Left ventricle myocardium inferior (tissue), 1 donor: ENCODE data around the gene MAP3K5. TPM values are rescaled to one million over a fixed set of nuclear protein-coding genes. Genes with fewer than 3 reads are reported as not detected.

Experiments
- DNase-seq: peaks from one replicate; pipeline ENCODE4 v3.0.0-alpha.2; 2020
- H3K27ac ChIP-seq: fragments of 200-600 bp; replicated peaks from 2 replicates; pipeline ENCODE4 v1.8.0; 2021
- H3K27me3 ChIP-seq: fragments of 200-600 bp; 2 replicates; pipeline ENCODE4 v1.8.0; 2021; ENCODE audit warnings: low read depth
- H3K36me3 ChIP-seq: fragments of 200-600 bp; 2 replicates; pipeline ENCODE4 v1.8.0; 2021
- H3K4me1 ChIP-seq: fragments of 200-600 bp; 2 replicates; pipeline ENCODE4 v1.8.0; 2021
- H3K4me3 ChIP-seq: fragments of 200-600 bp; 2 replicates; pipeline ENCODE4 v1.8.0; 2021; ENCODE audit warnings: mild to moderate bottlenecking, moderate library complexity
- H3K9me3 ChIP-seq: fragments of 200-600 bp; replicated peaks from 2 replicates; pipeline ENCODE4 v1.8.0; 2021
- intact Hi-C: fragments of 100-400 bp; cut with micrococcal nuclease; formaldehyde crosslinking; loops from one replicate; pipeline ENCODE4 v1.11.0; 2022
- total RNA-seq: library from RNA; stranded (reverse); fragmentation: NEBNext Ultra II Directional; extraction: Animal tissue kit (Norgen Biotek cat#: 25700); gene quantifications from one replicate; pipeline ENCODE4 v1.2.1, GENCODE V29; 2021
- TF ChIP-seq, protein P1 (sequence below): fragments of 200-600 bp; IDR thresholded peaks from 2 replicates; pipeline ENCODE4 v1.8.0; 2021; ENCODE audit warnings: antibody characterized with exemption, mild to moderate bottlenecking, borderline replicate concordance
- donor health status: DM: no; HTN: yes; CAD: no; lungs with severe emphysema.

Gene MAP3K5
- total RNA-seq, 1 donor from 2014 or later, result 44.1 TPM

DNA sequence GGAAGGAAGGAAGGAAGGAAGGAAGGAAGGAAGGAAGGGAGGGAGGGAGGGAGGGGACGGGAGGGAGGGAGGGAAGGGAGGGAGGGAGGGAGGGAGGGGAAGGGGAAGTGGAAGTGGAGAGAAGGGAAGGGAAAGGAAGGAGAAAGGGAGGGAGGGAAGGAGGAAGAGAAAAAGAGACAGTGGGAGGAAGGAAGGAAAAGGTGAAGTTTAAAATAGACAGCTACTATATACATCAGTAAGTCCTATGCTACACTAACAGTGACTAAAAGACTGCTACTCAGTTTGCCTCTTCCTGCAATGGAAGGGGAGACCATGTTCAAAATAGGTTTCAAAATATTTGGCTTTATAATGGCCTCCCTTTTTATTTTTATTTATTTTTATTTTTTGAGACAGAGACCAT is 22.5 kb downstream of the MAP3K5 start:
- H3K9me3 ChIP-seq, result no peaks in the 10 kb centered on the region
- peaks cover 75% of the 10 kb centered on the region for H3K4me1 ChIP-seq
- no peak overlapping the region for H3K4me3 ChIP-seq
- H3K27ac ChIP-seq, result no peak overlapping the region
- no peaks in the 10 kb centered on the region for H3K36me3 ChIP-seq
- H3K27me3 ChIP-seq, result no peaks in the 10 kb centered on the region
- intact Hi-C loops, result no loop called here
- no peak for DNase-seq
- TF ChIP-seq, protein P1, sequence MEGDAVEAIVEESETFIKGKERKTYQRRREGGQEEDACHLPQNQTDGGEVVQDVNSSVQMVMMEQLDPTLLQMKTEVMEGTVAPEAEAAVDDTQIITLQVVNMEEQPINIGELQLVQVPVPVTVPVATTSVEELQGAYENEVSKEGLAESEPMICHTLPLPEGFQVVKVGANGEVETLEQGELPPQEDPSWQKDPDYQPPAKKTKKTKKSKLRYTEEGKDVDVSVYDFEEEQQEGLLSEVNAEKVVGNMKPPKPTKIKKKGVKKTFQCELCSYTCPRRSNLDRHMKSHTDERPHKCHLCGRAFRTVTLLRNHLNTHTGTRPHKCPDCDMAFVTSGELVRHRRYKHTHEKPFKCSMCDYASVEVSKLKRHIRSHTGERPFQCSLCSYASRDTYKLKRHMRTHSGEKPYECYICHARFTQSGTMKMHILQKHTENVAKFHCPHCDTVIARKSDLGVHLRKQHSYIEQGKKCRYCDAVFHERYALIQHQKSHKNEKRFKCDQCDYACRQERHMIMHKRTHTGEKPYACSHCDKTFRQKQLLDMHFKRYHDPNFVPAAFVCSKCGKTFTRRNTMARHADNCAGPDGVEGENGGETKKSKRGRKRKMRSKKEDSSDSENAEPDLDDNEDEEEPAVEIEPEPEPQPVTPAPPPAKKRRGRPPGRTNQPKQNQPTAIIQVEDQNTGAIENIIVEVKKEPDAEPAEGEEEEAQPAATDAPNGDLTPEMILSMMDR, result no peak

DNA sequence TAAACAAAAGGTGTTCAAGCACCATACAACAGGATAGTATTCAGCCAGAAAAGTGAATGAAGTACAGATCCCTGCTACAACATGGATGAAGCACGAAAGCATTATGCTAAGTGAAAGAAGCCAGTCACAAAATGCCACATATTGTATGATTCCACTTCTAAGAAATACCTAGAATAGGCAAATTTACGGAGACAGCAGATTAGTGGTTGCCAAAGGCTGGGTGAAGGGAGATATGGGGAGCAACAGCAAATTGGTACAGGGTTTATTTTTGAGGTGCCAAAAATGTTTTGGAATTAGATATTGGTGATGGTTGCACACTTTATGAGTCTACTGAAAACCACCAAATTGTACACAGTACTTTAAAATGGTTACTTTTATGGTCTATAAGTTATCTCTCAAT is 23.2 kb downstream of the MAP3K5 start:
- DNase-seq, result no peak

DNA sequence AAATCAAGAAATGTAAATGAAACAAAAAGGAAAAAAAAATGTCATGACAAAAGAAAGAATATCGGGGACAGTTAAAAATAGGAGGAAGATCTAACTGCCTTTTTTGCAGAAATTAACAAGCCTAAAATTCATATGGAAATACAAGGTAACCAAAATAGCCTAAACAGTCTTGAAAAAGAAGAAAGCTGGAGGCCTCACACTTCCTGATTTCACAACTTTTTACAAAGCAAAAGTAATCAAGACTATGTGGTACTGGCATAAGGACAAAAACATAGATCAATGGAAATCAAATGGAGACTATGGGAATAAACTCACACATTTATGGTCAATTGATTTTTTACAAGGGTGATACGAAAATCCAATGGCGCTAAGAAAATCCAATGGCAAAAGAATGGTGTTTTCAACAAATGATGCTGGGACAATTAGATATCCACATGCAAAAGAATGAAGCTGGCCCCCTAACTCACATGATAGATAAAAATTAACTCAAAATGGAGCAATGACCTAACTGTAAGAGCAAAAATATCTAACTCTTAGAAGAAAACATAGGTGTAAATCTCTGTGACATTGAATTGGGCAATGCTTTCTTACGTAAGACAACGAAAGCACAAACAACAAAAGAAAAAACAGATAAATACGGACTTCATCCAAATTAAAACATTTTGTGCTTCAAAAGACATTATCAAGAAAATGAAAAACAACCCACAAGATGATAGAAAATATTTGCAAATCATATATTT is 24.5 kb downstream of the MAP3K5 start:
- Histone ChIP-seq H3K4me1 (peaks cover 75% of the 10 kb centered on the region), H3K9me3 (no peaks in the 10 kb centered on the region), H3K27me3 (no peaks in the 10 kb centered on the region), H3K36me3 (no peaks in the 10 kb centered on the region), H3K4me3 (no peak overlapping the region), H3K27ac (peak overlapping the region; percentile 91)
- intact Hi-C loops, result no loop called here
- no peak for DNase-seq
- TF ChIP-seq, protein P1, result no peak

More for the DNA sequence above, 23.2 kb downstream of the MAP3K5 start:
- Histone ChIP-seq H3K4me3 (no peak overlapping the region), H3K27me3 (no peaks in the 10 kb centered on the region), H3K9me3 (no peaks in the 10 kb centered on the region), H3K4me1 (peaks cover 75% of the 10 kb centered on the region), H3K36me3 (no peaks in the 10 kb centered on the region), H3K27ac (peak overlapping the region; percentile 91)
- TF ChIP-seq, protein P1, result no peak
- intact Hi-C loops, result no loop called here

DNA sequence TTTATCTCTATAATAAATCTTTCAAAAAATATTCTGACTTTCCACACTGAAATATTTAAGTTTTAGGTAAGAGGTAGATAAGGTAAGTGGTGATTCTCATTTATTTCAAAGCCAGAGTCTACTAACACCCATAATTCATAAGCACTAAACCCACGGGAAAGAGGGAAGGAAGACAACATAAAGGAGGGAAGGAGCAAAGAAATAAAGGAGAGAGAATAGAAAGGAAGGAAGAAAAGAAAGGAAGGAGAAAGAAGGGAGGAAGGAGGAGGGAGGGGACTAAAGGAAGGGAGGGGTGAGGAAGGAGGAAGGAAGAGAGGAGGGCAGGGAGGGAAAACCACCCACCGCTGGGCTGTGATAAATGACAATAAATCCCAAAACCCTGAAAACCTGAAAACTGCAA is 25.2 kb downstream of the MAP3K5 start:
- Histone ChIP-seq H3K36me3 (no peaks in the 10 kb centered on the region), H3K4me1 (peaks cover 75% of the 10 kb centered on the region), H3K4me3 (no peak overlapping the region), H3K9me3 (no peaks in the 10 kb centered on the region), H3K27me3 (no peaks in the 10 kb centered on the region), H3K27ac (peak overlapping the region; percentile 91)
- DNase-seq, result no peak
- intact Hi-C loops, result no loop called here
- TF ChIP-seq, protein P1, result no peak

DNA sequence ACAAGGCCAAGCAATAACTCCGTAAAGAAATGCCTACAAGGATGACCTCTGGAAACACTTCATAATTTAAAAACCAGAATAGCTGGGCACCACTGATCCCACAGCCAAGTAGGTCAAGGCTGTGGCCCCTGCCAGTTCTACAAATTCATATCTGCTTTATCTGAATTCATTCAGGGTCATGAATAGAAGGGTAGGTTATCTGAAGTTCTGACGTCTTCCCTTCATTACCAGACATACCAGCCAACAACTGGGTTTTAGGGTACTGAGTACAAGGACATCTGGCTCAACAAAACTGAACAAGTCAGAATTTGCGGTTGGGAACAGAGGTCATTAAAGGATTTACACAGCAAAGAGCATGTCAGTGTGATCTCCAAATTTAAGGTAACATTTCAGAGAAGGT is 26.0 kb downstream of the MAP3K5 start:
- no peaks in the 10 kb centered on the region for H3K36me3 ChIP-seq
- intact Hi-C loops, result no loop called here
- peak overlapping the region; percentile 91 for H3K27ac ChIP-seq
- DNase-seq, result no peak
- TF ChIP-seq, protein P1, result no peak
- H3K4me1 ChIP-seq, result peaks cover 75% of the 10 kb centered on the region
- no peak overlapping the region for H3K4me3 ChIP-seq
- H3K9me3 ChIP-seq, result no peaks in the 10 kb centered on the region
- H3K27me3 ChIP-seq, result no peaks in the 10 kb centered on the region
